ENCODE data around the gene ICE2.

DNA sequence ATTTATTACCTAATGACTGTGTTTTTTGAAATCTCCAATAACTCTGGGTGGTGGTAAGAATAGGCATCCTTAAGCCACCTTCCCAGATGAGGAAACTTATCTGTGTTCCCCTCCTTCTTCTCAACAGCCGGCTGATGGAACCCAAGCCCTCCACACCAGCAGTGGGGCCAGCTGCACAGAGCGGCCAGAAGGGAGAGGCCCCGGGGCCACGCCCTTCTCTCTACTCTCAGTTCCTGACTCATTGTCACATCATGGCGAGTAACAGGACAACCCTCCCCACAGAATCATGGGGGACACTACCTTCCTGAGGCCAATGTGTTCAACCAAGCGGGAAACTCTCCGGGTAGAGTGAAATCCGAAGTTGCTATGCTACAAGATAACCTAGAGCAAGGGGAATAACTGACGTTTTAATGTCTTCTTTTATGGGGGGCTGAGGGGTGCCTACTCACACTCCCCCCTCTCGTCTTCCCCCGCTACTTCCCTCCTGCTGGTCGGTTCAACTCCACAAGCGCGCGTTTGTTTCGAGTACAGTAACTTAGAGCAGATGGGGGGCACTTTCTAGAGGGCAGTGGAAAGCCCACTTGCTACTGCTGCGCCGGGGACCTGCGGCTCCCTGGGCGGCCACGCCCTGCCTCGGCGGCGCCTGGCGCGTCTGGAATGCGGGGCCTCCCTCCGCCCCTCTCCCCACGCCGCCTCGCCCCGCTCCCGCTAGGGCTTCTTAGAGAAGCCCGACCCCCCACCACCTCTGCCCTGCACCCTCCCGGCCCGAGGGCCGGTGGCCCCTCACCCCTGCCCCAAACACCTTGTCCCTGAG, 81.8 kb downstream of the ICE2 start:
- no peak for TF ChIP-seq CTCF (conservative IDR thresholded peaks at IDR 0.05; ENCODE audit: low read length)
- no peak for TF ChIP-seq EZH2phosphoT487 (IDR thresholded peaks at IDR 0.05; ENCODE audit: borderline replicate concordance)

All from Loucy (cell line).